Uterus (tissue), 4 donors: ENCODE measurements around the gene RBMS3. TPM values are rescaled to one million over a fixed set of nuclear protein-coding genes. Genes with fewer than 3 reads are reported as not detected.

Experiments
- DNase-seq, 2 donors: peaks; one replicate each; pipeline ENCODE4 v3.0.0-alpha.2; 2019 to 2020
- H3K27ac ChIP-seq, 2 donors: fragments of 200-600 bp; sonication (generic); 1 replicate in 1 of 2; 2 replicates in 1 of 2; pipeline ENCODE4 v1.5.1; 2016 to 2018
- H3K27me3 ChIP-seq, 2 donors: fragments of 200-600 bp; sonication (generic); one replicate each; pipeline ENCODE4 v1.5.1; 2018 to 2019; ENCODE audit warnings: control low read depth in 1 of 2
- H3K36me3 ChIP-seq, 2 donors: fragments of 200-600 bp; sonication (generic); one replicate each; pipeline ENCODE4 v1.5.1; 2019; ENCODE audit warnings: control low read depth in 1 of 2
- H3K4me1 ChIP-seq, 2 donors: fragments of 200-600 bp; sonication (generic); one replicate each; pipeline ENCODE4 v1.5.1; 2018 to 2019; ENCODE audit warnings: control low read depth in 1 of 2
- H3K4me3 ChIP-seq, 2 donors: fragments of 200-600 bp; sonication (generic); 1 replicate in 1 of 2; 2 replicates in 1 of 2; pipeline ENCODE4 v1.5.1; 2018 to 2019; ENCODE audit warnings: mild to moderate bottlenecking in 1 of 2
- H3K9me3 ChIP-seq, 2 donors: fragments of 200-600 bp; sonication (generic); one replicate each; pipeline ENCODE4 v1.5.1; 2019; ENCODE audit warnings: control low read depth in 1 of 2
- CTCF ChIP-seq, 4 experiments: fragments of 200-600 bp in 2 of 4; fragments of 450-650 bp in 2 of 4; sonication (generic) in 2 of 4; IDR thresholded peaks; one replicate each; pipeline ENCODE4 v1.5.1; 2016 to 2019; ENCODE audit warnings: antibody characterized with exemption in 4 of 4, mild to moderate bottlenecking in 2 of 4, moderate library complexity in 1 of 4
- POLR2A ChIP-seq, 2 donors: fragments of 450-650 bp; IDR thresholded peaks; one replicate each; pipeline ENCODE4 v1.6.1; 2016; ENCODE audit warnings: antibody characterized with exemption in 2 of 2, mild to moderate bottlenecking in 1 of 2, moderate library complexity in 1 of 2
- intact Hi-C: fragments of 100-400 bp; cut with DNase I; formaldehyde crosslinking; loops from one replicate; pipeline ENCODE4 v1.15.1; 2023; ENCODE audit warnings: low total_unique reads
- total RNA-seq, 4 donors: library from RNA; depleted of rRNA in 3 of 4; stranded (reverse); fragments of >200 nt in 3 of 4; gene quantifications; one replicate each; pipeline versions ENCODE4 v1.1.0 to v1.2.4, GENCODE V29; 2014 to 2023
- donor health status: DM: yes; HTN: yes; CAD: no.

Gene RBMS3
- total RNA-seq, 4 donors from 2014 or later: 45.9 to 113 (median 75.4) TPM

DNA sequence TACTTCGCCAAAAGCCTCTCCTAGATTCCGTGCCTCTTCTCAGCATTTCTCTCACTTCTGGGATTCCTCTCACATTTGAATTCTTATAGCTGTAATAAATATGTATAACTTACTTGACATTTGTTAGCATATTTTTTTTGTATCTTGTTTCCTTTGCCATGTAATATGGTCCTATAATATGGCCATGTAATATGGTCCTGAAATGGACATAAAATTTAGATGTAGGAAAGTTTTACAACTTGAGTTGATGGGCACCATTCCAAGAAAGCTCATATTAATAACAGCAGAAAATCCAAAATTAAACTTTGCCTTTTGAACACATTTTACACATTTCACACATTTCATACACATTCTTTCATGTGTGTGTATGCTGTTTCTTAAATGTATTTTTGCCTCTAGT is 480.6 kb downstream of the RBMS3 start:
- no peaks in the 10 kb centered on the region for H3K9me3 ChIP-seq
- DNase-seq: no peak
- no peak overlapping the region for H3K4me3 ChIP-seq
- no peaks in the 10 kb centered on the region for H3K36me3 ChIP-seq
- intact Hi-C loops: no loop called here
- no peak overlapping the region for H3K27ac ChIP-seq
- no peak for TF ChIP-seq POLR2A (IDR thresholded peaks at IDR 0.05)
- TF ChIP-seq CTCF (IDR thresholded peaks at IDR 0.05): no peak
- no peaks in the 10 kb centered on the region for H3K27me3 ChIP-seq
- peaks cover 0 to 9% of the 10 kb centered on the region in 2 donors for H3K4me1 ChIP-seq

- Histone ChIP-seq H3K27me3 (no peaks in the 10 kb centered on the region), H3K27ac (no peak overlapping the region), H3K9me3 (no peaks in the 10 kb centered on the region), H3K4me3 (no peak overlapping the region), H3K4me1 (no peaks in the 10 kb centered on the region), H3K36me3 (no peaks in the 10 kb centered on the region)
- intact Hi-C loops: no loop called here
- no peak for DNase-seq
- no peak for TF ChIP-seq POLR2A (IDR thresholded peaks at IDR 0.05)
- no peak for TF ChIP-seq CTCF (IDR thresholded peaks at IDR 0.05)
These were observed 482.2 kb downstream of the RBMS3 start for GRCh38 chr3:29763115-29763514.

- Histone ChIP-seq H3K36me3 (no peaks in the 10 kb centered on the region), H3K4me3 (no peak overlapping the region), H3K4me1 (no peaks in the 10 kb centered on the region), H3K27ac (no peak overlapping the region), H3K9me3 (no peaks in the 10 kb centered on the region), H3K27me3 (no peaks in the 10 kb centered on the region)
- TF ChIP-seq POLR2A (IDR thresholded peaks at IDR 0.05) (no peak), CTCF (IDR thresholded peaks at IDR 0.05) (no peak)
- no peak for DNase-seq
- intact Hi-C loops: no loop called here
These were observed 483.2 kb downstream of the RBMS3 start for GRCh38 chr3:29764041-29764440.

DNA sequence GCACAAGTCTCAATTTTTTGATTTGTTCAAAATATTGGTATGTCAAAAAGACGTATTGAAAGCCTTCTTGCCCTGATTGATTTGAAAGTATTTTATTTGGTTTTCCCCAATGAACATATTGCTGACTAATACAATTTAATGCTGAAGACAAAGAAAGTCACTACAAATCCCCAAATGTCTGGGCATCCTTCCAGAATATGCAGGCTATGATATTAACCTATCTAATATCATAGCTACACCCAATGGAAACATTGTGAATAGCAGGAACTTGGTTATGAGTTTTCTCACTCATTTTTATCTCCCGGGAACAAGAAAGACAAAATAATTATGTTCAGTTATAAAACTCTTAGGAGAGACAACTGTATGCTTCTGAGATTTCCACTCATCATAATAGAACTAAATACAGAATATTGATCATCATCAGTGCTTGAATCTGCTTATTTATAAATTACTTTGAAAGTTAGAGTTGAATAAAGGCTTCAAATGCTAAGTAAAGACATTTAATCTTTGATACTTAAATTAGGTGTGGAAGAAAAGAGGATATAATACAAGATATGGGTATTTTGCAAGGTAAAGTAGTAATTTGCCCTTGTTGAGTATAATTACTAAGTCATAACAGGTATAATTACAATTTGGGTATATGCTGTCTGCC is 483.9 kb downstream of the RBMS3 start:
- H3K27me3 ChIP-seq: no peaks in the 10 kb centered on the region
- H3K9me3 ChIP-seq: no peaks in the 10 kb centered on the region
- intact Hi-C loops: no loop called here
- no peak overlapping the region for H3K4me3 ChIP-seq
- no peak for DNase-seq
- TF ChIP-seq CTCF (IDR thresholded peaks at IDR 0.05): peak; percentile 42 to 66 (median 54)
- no peak for TF ChIP-seq POLR2A (IDR thresholded peaks at IDR 0.05)
- H3K36me3 ChIP-seq: no peaks in the 10 kb centered on the region
- no peaks in the 10 kb centered on the region for H3K4me1 ChIP-seq
- H3K27ac ChIP-seq: no peak overlapping the region

- TF ChIP-seq CTCF (IDR thresholded peaks at IDR 0.05) (no peak), POLR2A (IDR thresholded peaks at IDR 0.05) (no peak)
- intact Hi-C loops: no loop called here
- no peak for DNase-seq
- no peaks in the 10 kb centered on the region for H3K4me1 ChIP-seq
- H3K36me3 ChIP-seq: no peaks in the 10 kb centered on the region
- H3K9me3 ChIP-seq: no peaks in the 10 kb centered on the region
- no peak overlapping the region for H3K27ac ChIP-seq
- no peaks in the 10 kb centered on the region for H3K27me3 ChIP-seq
- no peak overlapping the region for H3K4me3 ChIP-seq
These were observed 490.7 kb downstream of the RBMS3 start for GRCh38 chr3:29771602-29772001.
